Measurements from ENCODE around the gene EREG. TPM values are rescaled to one million over a fixed set of nuclear protein-coding genes. Genes with fewer than 3 reads are reported as not detected.

The EREG gene
- polyA plus RNA-seq, 4 donors = 0.07 to 0.36 (median 0.28) TPM; not detected in 1

- DNase-seq (ENCODE audit: low read depth in 4 of 4, low spot score in 2 of 4) = no peak
These were observed 53.2 kb downstream of the EREG start for GRCh38 chr4:74418063-74418670.

- no peak for DNase-seq (ENCODE audit: low read depth in 4 of 4, low spot score in 2 of 4)
These were observed 55.9 kb downstream of the EREG start for GRCh38 chr4:74420863-74421262.

DNA sequence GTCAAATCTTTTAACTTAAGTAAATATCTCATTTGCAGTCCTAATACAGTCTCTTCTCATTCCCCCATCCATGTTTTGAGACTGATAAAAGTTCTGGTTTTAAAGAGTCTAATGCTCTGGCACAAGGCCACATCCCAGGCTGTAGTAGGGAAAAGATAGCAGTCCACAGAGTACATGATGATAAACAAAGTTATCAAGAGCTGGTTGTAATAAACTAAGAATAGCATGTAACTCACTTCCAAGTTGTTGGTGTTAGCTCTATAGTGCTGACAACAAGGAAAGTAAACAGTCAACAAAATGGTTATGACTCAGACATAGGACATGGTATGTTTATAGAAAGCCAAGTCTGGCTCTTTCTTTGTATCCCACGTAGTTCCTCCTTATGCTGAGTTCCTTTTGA lies 58.2 kb downstream of the EREG start:
- DNase-seq (ENCODE audit: low read depth in 4 of 4, low spot score in 2 of 4) = no peak

DNA sequence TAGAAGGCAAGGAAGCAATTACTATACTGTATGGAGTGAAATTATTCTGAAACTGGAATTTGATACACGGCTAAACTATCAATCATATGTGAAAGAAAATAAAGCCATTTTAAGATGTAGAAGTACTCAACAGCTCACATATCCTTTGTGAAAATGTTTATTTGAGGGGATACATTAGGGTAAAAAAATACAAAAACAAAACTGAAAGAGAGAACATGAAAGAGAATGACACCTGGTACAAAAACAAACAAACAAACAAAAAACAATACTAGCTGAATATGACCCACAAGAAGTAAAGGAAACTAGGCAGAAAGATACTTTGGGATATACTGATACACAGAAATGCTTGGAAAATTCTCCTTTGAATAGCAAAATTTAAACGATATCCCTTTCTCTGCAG lies 59.2 kb downstream of the EREG start:
- no peak for DNase-seq (ENCODE audit: low read depth in 4 of 4, low spot score in 2 of 4)

DNA sequence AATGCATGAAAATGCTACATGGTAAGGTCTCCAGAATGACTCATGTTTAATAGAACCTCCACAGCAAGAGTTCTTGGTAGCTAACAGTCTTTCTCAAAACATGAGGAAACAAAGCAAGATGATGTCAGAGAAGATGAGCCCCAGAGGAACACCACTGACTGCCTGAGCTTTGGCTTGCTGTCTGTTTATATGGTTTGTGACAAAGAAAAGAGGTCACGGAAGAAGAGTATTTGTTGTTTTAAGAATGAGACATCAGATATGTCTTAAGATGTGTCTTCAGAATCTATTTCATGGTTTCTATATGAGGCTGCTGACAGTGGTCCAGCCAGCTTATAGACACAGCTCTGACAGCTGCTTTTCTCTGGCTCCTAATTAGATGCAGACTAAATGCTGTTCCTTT lies 61.2 kb downstream of the EREG start:
- no peak for DNase-seq (ENCODE audit: low read depth in 4 of 4, low spot score in 2 of 4)

- no peak for DNase-seq (ENCODE audit: low read depth in 4 of 4, low spot score in 2 of 4)
These were observed 63.3 kb downstream of the EREG start for GRCh38 chr4:74428276-74428675.

DNA sequence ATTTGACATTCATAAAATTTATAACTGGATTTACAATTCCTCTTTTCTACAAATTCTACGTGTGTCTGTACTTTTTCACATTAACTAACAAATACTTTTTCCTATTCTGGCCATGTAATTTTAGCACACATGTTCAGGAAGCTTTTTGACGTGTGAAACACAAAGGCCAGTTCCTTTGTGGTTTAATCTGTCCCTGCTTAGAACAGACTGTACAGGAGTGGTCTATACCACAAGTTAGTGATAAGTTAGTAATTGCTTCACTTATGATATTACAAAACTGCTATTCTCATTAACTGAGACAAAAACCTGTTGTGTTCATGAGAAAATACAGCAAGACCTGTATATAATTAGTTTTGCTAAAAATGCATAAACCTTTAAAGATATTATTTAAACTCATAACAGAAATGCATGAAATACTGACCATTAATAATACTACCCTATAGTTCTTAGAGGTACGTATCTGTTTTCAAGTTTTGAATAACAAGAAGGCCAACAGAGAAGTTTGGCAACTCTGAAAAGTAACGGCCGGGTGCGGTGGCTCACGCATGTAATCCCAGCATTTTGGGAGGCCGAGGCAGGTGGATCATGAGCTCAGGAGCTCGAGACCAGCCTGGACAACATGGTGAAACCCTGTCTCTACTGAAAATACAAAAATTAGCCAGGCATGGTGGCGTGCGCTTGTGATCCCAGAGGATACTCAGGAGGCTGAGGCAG lies 66.3 kb downstream of the EREG start:
- no peak for DNase-seq (ENCODE audit: low read depth in 4 of 4, low spot score in 2 of 4)

GRCh38 chr4:74433043-74433442 lies 68.1 kb downstream of the EREG start:
- no peak for DNase-seq (ENCODE audit: low read depth in 4 of 4, low spot score in 2 of 4)

DNA sequence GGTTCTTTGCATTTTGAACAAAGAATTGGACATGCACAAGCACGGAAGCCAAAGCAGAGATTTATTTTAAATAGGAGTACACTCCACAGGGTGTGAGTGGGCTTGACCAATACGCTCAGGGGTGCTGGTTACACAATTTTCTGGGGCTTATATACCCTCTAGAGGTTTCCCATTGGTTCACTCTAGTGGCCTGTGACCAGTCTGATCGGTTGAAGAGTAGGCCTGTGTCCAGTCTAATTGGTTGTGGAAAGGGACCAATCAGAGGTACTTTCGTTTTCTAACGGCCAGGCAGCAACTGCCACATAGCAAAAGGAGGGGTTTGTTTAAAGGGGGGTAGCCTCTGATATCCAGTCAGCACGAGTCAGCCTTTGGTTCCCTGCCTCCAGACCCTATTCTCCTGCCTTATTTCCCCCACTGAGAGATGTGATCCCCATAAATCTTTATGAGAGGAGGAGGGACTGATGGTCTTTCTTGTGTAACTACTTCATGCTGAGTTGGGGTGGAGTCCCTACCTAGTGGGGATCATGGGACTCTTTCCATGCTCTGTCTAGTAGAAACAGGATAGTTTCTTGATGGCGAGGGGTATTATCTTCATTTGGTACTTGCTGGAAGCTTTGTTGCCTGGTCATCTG lies 68.7 kb downstream of the EREG start:
- no peak for DNase-seq (ENCODE audit: low read depth in 4 of 4, low spot score in 2 of 4)

- no peak for DNase-seq (ENCODE audit: low read depth in 4 of 4, low spot score in 2 of 4)
These were observed 70.4 kb downstream of the EREG start for GRCh38 chr4:74435296-74435695.

DNA sequence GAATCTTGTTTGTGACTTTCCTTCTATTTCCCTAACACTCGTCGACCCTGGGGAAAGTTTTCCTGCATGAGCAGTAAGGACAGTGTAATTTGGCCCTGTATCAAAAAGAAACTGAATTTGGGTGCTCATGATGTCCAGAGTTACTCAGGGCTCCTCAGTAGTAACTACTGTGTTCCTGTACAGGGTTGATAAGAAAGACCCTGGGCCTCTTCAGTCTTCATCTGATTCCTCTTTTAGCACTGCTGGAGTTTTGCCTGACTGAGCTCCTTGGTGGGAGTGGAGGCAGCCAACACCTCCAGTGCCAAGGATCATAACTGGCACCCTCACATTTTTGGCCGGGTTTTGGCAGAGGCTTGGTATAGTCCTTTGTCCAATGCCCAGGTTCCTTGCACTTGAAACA lies 72.9 kb downstream of the EREG start:
- no peak for DNase-seq (ENCODE audit: low read depth in 4 of 4, low spot score in 2 of 4)

Other genes with a start within 250 kb of the EREG start
- 10 to 100 TPM; 21.7 to 27.5 (median 24.6) TPM for gene MTHFD2L, start 207.0 kb upstream of the EREG start, polyA plus RNA-seq (ENCODE audit: insufficient read length in 4 of 4)
- 1 to 10 TPM in 2 of 4 donors, under 1 TPM in 2; 0.49 to 1.6 (median 1.2) TPM for gene EPGN, start 56.7 kb upstream of the EREG start, polyA plus RNA-seq (ENCODE audit: insufficient read length in 4 of 4)
- under 1 TPM; 0.12 to 0.42 (median 0.23) TPM for gene AREG, start 80.0 kb downstream of the EREG start, polyA plus RNA-seq (ENCODE audit: insufficient read length in 4 of 4)

All from left renal cortex interstitium (tissue), 4 donors.